GM12873 (cell line): ENCODE data around the gene ADNP.

Experiments used
- CTCF ChIP-seq: IDR thresholded peaks from 2 replicates; pipeline ENCODE4 v1.5.1; 2012; ENCODE audit warnings: low read depth, mild to moderate bottlenecking, moderate library complexity, low read length, control low read depth; ENCODE audit not compliant: insufficient read depth; ENCODE audit errors: missing control alignments

Gene ADNP

DNA sequence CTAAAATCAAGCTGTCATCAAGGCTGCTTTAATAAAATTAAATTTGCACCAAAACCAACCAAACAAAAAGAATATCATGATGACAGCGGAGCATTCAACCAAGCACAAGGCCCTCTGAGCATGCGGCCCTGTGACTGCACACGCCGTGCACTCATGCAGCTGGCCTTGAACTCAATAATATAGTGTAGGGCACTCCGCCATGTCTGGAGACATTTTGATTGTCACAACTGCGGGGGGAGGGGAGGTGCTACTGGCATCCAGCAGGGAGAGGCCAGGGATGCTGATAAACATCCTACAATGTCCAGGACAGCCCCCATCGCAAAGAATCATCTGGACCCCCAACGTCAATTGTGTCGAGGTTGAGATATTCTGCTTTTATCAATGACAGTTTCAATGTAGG, 37.1 kb upstream of the ADNP start:
- TF ChIP-seq CTCF: no peak

DNA sequence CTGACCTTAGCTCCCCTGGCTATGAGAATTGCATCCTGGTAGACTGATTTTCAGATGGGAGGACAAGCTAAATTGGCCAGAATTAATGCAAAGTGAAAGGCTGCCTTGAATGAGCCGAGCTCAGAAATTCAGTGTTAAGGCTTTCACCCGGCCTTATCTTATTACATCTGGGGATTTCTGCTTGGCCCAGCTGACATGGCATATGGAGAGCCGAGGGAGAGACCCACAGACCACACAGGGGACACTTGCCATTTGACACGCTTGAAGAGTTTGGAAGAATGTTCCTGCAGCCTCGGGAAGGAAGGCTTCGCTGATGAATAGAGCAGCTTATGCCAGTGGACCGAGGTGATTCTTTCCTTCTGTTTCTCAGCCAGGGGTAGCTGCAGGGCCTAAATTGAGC, 36.3 kb upstream of the ADNP start:
- no peak for TF ChIP-seq CTCF

DNA sequence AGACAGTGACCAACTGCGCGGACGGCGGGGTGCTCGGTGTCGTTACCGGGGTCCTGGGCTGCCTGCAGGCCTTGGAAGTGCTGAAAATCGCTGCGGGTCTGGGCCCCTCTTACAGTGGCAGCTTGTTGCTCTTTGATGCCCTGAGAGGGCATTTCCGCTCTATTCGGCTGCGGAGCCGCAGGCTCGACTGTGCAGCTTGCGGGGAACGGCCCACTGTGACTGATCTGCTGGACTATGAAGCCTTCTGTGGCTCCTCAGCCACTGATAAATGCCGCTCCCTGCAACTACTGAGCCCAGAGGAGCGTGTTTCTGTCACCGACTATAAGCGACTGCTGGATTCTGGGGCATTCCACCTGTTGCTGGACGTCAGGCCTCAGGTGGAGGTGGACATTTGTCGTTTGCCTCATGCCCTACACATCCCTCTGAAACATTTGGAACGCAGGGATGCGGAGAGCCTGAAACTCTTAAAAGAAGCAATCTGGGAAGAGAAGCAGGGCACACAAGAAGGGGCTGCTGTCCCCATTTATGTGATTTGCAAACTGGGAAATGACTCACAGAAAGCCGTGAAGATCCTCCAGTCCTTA, 28.4 kb upstream of the ADNP start:
- TF ChIP-seq CTCF: no peak

DNA sequence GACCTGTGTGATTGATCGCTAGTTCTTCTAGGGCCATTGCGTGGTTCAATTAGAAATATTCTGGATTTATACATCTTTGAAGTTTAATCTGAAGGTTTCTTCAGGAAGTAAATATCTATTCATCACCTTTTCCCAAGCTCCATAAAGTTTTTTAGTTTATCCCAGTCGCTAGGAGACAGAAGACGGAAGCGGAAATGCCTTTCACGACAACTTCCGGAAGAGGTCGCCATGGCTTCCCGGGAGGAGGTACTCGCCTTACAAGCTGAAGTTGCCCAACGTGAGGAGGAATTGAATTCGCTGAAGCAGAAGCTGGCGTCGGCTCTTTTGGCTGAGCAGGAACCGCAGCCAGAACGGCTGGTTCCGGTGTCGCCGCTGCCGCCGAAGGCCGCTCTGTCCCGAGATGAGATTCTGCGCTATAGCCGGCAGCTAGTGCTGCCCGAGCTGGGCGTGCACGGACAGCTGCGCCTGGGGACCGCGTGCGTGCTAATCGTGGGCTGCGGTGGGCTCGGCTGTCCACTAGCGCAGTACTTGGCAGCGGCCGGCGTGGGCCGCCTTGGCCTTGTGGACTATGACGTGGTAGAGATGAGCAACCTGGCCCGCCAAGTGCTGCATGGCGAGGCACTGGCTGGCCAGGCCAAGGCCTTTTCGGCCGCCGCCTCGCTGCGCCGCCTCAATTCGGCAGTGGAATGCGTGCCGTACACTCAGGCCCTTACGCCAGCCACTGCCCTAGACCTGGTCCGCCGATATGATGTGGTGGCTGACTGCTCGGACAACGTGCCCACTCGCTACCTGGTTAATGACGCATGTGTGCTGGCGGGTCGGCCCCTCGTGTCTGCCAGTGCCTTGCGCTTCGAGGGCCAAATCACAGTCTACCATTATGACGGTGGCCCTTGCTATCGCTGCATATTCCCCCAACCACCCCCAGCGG, 27.6 kb upstream of the ADNP start, which contains the start of gene MOCS3:
TSS of gene MOCS3 (plus strand) at position 204 of the 928 bp plus-strand sequence. CDS start at position 229, 25 bp downstream.
- TF ChIP-seq CTCF: no peak

- TF ChIP-seq CTCF: no peak
These were observed 26.8 kb upstream of the ADNP start, which contains the start of gene DPM1 for GRCh38 chr20:50957798-50958614. DPM1 (minus strand) TSS chr20:50958532; CDS start chr20:50958523, 9 bp downstream.

DNA sequence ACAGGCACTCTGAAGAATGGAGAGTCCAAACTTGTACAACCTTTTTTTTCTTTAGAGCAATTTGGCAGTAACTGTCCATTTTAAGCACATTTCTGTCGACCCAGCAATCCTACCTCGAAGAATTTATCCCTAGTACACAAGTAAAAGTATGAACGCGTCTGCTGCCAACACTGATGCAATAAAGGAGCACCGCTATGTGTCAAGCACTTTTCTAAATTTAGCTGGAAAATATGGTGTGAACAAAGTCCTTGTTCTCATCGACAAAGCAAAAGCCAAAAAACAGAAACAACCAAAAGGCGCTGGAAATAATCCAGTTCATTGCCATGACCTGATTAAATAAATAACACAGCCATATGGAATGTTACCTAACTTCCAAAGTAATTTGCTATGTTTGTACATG, 26.0 kb upstream of the ADNP start:
- no peak for TF ChIP-seq CTCF
